K562 (cell line): ENCODE data around the gene MCFD2. TPM values are rescaled to one million over a fixed set of nuclear protein-coding genes. Genes with fewer than 3 reads are reported as not detected.

Experiments used
- ATAC-seq: fragments of 200-7000 bp; cut with Tn5 transposase; 3 replicates; pipeline ENCODE4 v1.9.1; 2020; ENCODE audit warnings: moderate library complexity
- BruUV-seq: library from RNA; stranded (reverse); fragments of 400-500 nt; replicated peaks from 2 replicates; lab custom pipeline; 2021; lab: Mats Ljungman, UMichigan
- CTCF ChIA-PET: fragments of 300-600 bp; formaldehyde crosslinking; extraction: SDS; loops from one replicate; lab custom pipeline; 2021; ENCODE audit warnings: low intra/inter-chr PET ratio; lab: Yijun Ruan, JAX
- POLR2A ChIA-PET: fragments of 300-600, 350-650 bp; sonication (Branson Sonifier 250); formaldehyde crosslinking; extraction: SDS; loops from one replicate; lab custom pipeline; 2021; ENCODE audit warnings: antibody characterized with exemption, inconsistent platforms; lab: Yijun Ruan, JAX
- DNase-seq, 4 experiments: peaks; one replicate each; pipeline versions ENCODE4 v3.0.0 to v3.0.0-alpha.2; 2011 to 2018; ENCODE audit warnings: low spot score in 3 of 4, mixed read lengths in 3 of 4; ENCODE audit errors: extremely low read depth in 1 of 4
- FAIRE-seq: peaks from 2 replicates; lab custom pipeline; 2011; peaks lifted over from hg19 to GRCh38; lab: Jason Lieb, UNC
- H2AFZ ChIP-seq: 2 replicates; pipeline ENCODE4 v1.6.0; 2011; ENCODE audit warnings: low read depth, low read length, control low read depth, inconsistent platforms
- H3K27ac ChIP-seq: fragments of 200-600 bp; 3 replicates; pipeline ENCODE4 v1.8.0; 2011; ENCODE audit warnings: low read depth, mild to moderate bottlenecking, control low read depth, inconsistent platforms, low read length, moderate library complexity, mixed read lengths; ENCODE audit errors: extremely low read depth
- H3K27me3 ChIP-seq, 2 experiments: fragments of 300-600 bp in 1 of 2; 2 replicates in 1 of 2; 3 replicates in 1 of 2; pipeline versions ENCODE4 v1.6.0 to v1.8.0; 2011; ENCODE audit warnings: inconsistent platforms in 2 of 2, low read length in 2 of 2, mild to moderate bottlenecking in 1 of 2, mixed read lengths in 1 of 2, moderate library complexity in 1 of 2; ENCODE audit not compliant: control insufficient read depth in 2 of 2, insufficient read depth in 2 of 2
- H3K36me3 ChIP-seq: fragments of 300-600 bp; 3 replicates; pipeline ENCODE4 v1.8.0; 2011; ENCODE audit warnings: mild to moderate bottlenecking, low read length, inconsistent platforms; ENCODE audit not compliant: control insufficient read depth, insufficient read depth
- H3K4me1 ChIP-seq, 2 experiments: fragments of 200-600 bp in 1 of 2; replicated peaks in 1 of 2; 2 replicates in 1 of 2; 3 replicates in 1 of 2; pipeline versions ENCODE4 v1.5.1 to v1.8.0; 2011; ENCODE audit warnings: inconsistent platforms in 2 of 2, low read length in 2 of 2, mild to moderate bottlenecking in 1 of 2, mixed read lengths in 1 of 2, moderate library complexity in 1 of 2; ENCODE audit not compliant: control insufficient read depth in 2 of 2, insufficient read depth in 2 of 2
- H3K4me2 ChIP-seq: 2 replicates; pipeline ENCODE4 v1.6.1; 2011; ENCODE audit warnings: low read length, control low read depth, inconsistent platforms, mixed read lengths; ENCODE audit not compliant: insufficient read depth
- H3K4me3 ChIP-seq: fragments of 200-600 bp; sonication (generic), shearing (Covaris generic); 2 replicates; pipeline ENCODE4 v1.5.1; 2016; ENCODE audit warnings: control low read depth, inconsistent platforms
- H3K79me2 ChIP-seq: fragments of 200-600 bp; 3 replicates; pipeline ENCODE4 v1.8.0; 2011; ENCODE audit warnings: low read length, inconsistent platforms; ENCODE audit not compliant: control insufficient read depth, insufficient read depth
- H3K9ac ChIP-seq, 2 experiments: 2 replicates each; pipeline versions ENCODE4 v1.6.0 to v1.6.1; 2011; ENCODE audit warnings: low read depth in 2 of 2, low read length in 2 of 2, control low read depth in 1 of 2, inconsistent platforms in 1 of 2, mild to moderate bottlenecking in 1 of 2, mixed read lengths in 1 of 2; ENCODE audit not compliant: insufficient read depth in 1 of 2
- H3K9me1 ChIP-seq: one replicate; pipeline ENCODE4 v1.6.0; 2011; ENCODE audit warnings: inconsistent platforms, mild to moderate bottlenecking, low read length, moderate library complexity; ENCODE audit not compliant: control insufficient read depth, insufficient read depth
- H3K9me3 ChIP-seq: replicated peaks from 2 replicates; pipeline ENCODE4 v1.5.1; 2011; ENCODE audit warnings: low read depth, low read length, inconsistent platforms; ENCODE audit not compliant: control insufficient read depth, insufficient read depth
- H4K20me1 ChIP-seq: replicated peaks from 2 replicates; pipeline ENCODE4 v1.6.1; 2011; ENCODE audit warnings: low read length, inconsistent platforms, mixed read lengths; ENCODE audit not compliant: control insufficient read depth, insufficient read depth
- ADNP ChIP-seq: fragments of 200-800 bp; sonication (Bioruptor generic); IDR thresholded peaks from 2 replicates; pipeline ENCODE4 v1.6.1; 2016; ENCODE audit warnings: missing genetic modification characterization, missing compliant biosample characterization
- DACH1 ChIP-seq: fragments of 450-650 bp; IDR thresholded peaks from 2 replicates; pipeline ENCODE4 v1.6.1; 2018; ENCODE audit not compliant: partially characterized antibody
- HNRNPL ChIP-seq: fragments of 200-400 bp; formaldehyde crosslinking; IDR thresholded peaks from 2 replicates; pipeline ENCODE4 v1.6.1; 2017; ENCODE audit warnings: low read depth, mild to moderate bottlenecking, low read length
- IRF2 ChIP-seq: sonication (generic); formaldehyde crosslinking; IDR thresholded peaks from 2 replicates; pipeline ENCODE4 v1.8.1; 2022; ENCODE audit warnings: mild to moderate bottlenecking, missing genetic modification reagents
- MYC ChIP-seq, 2 experiments: fragments of 250-450 bp in 1 of 2; sonication (Bioruptor Pico) in 1 of 2; IDR thresholded peaks; 2 replicates each; pipeline versions ENCODE4 v1.5.1 to v1.6.1; 2012 to 2021; ENCODE audit warnings: low read depth in 2 of 2, borderline replicate concordance in 1 of 2, improper control_type of control experiment in 1 of 2, low read length in 1 of 2, mild to moderate bottlenecking in 1 of 2, moderate library complexity in 1 of 2
- TAF7 ChIP-seq: fragments of 450-650 bp; IDR thresholded peaks from 2 replicates; pipeline ENCODE4 v1.6.1; 2016; ENCODE audit warnings: missing genetic modification characterization, missing compliant biosample characterization
- ZNF174 ChIP-seq: fragments of 250-450 bp; sonication (Bioruptor Pico); IDR thresholded peaks from 2 replicates; pipeline ENCODE4 v1.4.0; 2020; ENCODE audit warnings: mild to moderate bottlenecking
- ZNF384 ChIP-seq: IDR thresholded peaks from 2 replicates; pipeline ENCODE4 v1.6.1; 2012; ENCODE audit warnings: low read depth, low read length, improper control_type of control experiment
- WGBS: fragments of 100-300 bp; shearing (Covaris generic); methylation state at CpG from one replicate; pipeline ENCODE4 v1.1.6; 2016; ENCODE audit warnings: low coverage, mixed read lengths; ENCODE audit not compliant: insufficient coverage; ENCODE audit errors: missing lambda C conversion rate; 5-methylcytosine and 5-hydroxymethylcytosine counted together
- in situ Hi-C: fragments of 300-500 bp; cut with MboI; formaldehyde crosslinking; loops from 4 replicates; pipeline ENCODE4 v1.15.0; 2018; ENCODE audit warnings: inconsistent platforms, mixed read lengths
- intact Hi-C: fragments of 100-400 bp; cut with micrococcal nuclease; formaldehyde crosslinking; loops from 2 replicates; pipeline ENCODE4 v1.14.2; 2022
- polyA plus RNA-seq, 8 experiments: library from polyadenylated mRNA; depleted of rRNA in 4 of 8; stranded (reverse) in 5 of 8; unstranded in 3 of 8; fragments of >200 nt; fragmentation: Nextera tagmentation in 2 of 8; fragmentation: Illumina TruSeq in 1 of 8; extraction: Ambion mirVana in 2 of 8; extraction: Trizol in 1 of 8; gene quantifications; 2 replicates each; pipeline versions ENCODE4 v1.2.1 to v1.2.3, GENCODE V29; 2011 to 2014; ENCODE audit warnings: inconsistent platforms in 1 of 8, missing spikeins in 1 of 8
- total RNA-seq, 7 experiments: library from RNA; depleted of rRNA in 6 of 7; stranded (reverse); fragments of >200 nt in 6 of 7; fragmentation: Illumina TruSeq in 2 of 7; extraction: Trizol in 2 of 7; gene quantifications; 2 replicates each; pipeline versions ENCODE4 v1.2.1 to v1.2.3, GENCODE V29; 2011 to 2021; ENCODE audit warnings: low replicate concordance in 1 of 7
- TF ChIP-seq, protein P1 (sequence below): fragments of 200-800 bp; sonication (Bioruptor generic); IDR thresholded peaks from 2 replicates; pipeline ENCODE4 v1.6.1; 2016; ENCODE audit warnings: missing genetic modification characterization, missing compliant biosample characterization
- TF ChIP-seq, protein P2 (sequence below): fragments of 450-650 bp; IDR thresholded peaks from 2 replicates; pipeline ENCODE4 v1.6.1; 2018; ENCODE audit warnings: mild to moderate bottlenecking, low read depth; ENCODE audit not compliant: partially characterized antibody

Gene MCFD2
- total and polyA plus RNA-seq, 9 of the 15 experiments (the other 6 are each of a cell fraction or from before 2014, with no cell fraction given): 78.6 to 237 (median 123) TPM

DNA sequence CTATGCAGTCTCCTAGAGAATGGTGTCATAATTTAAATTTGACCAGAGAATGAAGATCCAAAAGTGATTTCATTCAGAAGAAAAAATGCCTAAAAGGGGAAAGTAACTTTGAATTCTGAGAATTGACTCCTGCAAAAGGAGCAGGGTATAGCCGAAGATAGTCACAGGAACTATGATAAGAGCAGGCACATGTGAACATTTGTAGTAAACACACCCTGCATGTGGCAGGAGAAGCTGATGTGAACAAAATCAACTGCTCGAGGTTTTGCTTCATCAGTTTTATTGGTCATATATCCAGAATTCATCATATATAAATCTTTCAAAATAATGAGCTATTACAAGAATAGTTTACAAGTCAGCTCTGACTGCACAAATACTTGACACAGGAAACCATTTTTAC is 14.0 kb downstream of the MCFD2 start:
- FAIRE-seq (peak; percentile 56), ATAC-seq (peak; percentile 69), DNase-seq (peak in 2 of 4 experiments; percentile 24 to 43)
- H3K4me1 ChIP-seq: peaks cover 10 to 23% of the 10 kb centered on the region in 2 experiments; a peak in 4 of 5 replicates
- H3K27me3 ChIP-seq: no peaks in the 10 kb centered on the region
- H3K79me2 ChIP-seq: no peaks in the 10 kb centered on the region
- no peaks in the 10 kb centered on the region for H3K9me3 ChIP-seq
- no peaks in the 10 kb centered on the region for H3K9me1 ChIP-seq
- in situ Hi-C loops (no loop called here), intact Hi-C loops (no loop called here)
- H2AFZ ChIP-seq: no peak overlapping the region
- H3K27ac ChIP-seq: no peak overlapping the region
- POLR2A ChIA-PET: no interaction called here
- BruUV-seq: no TSS peak
- H4K20me1 ChIP-seq: no peaks in the 10 kb centered on the region
- peaks cover 17% of the 10 kb centered on the region for H3K36me3 ChIP-seq
- WGBS: 4% methylated on average over 2 of the region's 2 CpGs
- CTCF ChIA-PET: no interaction called here
- no peak overlapping the region for H3K4me2 ChIP-seq
- H3K9ac ChIP-seq: no peak overlapping the region
- no peak overlapping the region for H3K4me3 ChIP-seq
- TF ChIP-seq TAF7 (tag) (no peak), ZNF174 (CRISPR knock-in tag) (no peak), IRF2 (CRISPR knock-in tag) (no peak), ZNF384 (no peak), DACH1 (no peak), HNRNPL (no peak), MYC (IDR thresholded peaks at IDR 0.05; ENCODE audit: low read depth, low read length) (0 out of 2 replicates have a peak, but pooled peaks have one; percentile 39), MYC (CRISPR knock-in tag; IDR thresholded peaks at IDR 0.05; ENCODE audit: borderline replicate concordance, low read depth) (no peak), ADNP (no peak)
- TF ChIP-seq, protein P1, sequence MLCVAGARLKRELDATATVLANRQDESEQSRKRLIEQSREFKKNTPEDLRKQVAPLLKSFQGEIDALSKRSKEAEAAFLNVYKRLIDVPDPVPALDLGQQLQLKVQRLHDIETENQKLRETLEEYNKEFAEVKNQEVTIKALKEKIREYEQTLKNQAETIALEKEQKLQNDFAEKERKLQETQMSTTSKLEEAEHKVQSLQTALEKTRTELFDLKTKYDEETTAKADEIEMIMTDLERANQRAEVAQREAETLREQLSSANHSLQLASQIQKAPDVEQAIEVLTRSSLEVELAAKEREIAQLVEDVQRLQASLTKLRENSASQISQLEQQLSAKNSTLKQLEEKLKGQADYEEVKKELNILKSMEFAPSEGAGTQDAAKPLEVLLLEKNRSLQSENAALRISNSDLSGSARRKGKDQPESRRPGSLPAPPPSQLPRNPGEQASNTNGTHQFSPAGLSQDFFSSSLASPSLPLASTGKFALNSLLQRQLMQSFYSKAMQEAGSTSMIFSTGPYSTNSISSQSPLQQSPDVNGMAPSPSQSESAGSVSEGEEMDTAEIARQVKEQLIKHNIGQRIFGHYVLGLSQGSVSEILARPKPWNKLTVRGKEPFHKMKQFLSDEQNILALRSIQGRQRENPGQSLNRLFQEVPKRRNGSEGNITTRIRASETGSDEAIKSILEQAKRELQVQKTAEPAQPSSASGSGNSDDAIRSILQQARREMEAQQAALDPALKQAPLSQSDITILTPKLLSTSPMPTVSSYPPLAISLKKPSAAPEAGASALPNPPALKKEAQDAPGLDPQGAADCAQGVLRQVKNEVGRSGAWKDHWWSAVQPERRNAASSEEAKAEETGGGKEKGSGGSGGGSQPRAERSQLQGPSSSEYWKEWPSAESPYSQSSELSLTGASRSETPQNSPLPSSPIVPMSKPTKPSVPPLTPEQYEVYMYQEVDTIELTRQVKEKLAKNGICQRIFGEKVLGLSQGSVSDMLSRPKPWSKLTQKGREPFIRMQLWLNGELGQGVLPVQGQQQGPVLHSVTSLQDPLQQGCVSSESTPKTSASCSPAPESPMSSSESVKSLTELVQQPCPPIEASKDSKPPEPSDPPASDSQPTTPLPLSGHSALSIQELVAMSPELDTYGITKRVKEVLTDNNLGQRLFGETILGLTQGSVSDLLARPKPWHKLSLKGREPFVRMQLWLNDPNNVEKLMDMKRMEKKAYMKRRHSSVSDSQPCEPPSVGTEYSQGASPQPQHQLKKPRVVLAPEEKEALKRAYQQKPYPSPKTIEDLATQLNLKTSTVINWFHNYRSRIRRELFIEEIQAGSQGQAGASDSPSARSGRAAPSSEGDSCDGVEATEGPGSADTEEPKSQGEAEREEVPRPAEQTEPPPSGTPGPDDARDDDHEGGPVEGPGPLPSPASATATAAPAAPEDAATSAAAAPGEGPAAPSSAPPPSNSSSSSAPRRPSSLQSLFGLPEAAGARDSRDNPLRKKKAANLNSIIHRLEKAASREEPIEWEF (CRISPR knock-in tag): no peak
- TF ChIP-seq, protein P2, sequence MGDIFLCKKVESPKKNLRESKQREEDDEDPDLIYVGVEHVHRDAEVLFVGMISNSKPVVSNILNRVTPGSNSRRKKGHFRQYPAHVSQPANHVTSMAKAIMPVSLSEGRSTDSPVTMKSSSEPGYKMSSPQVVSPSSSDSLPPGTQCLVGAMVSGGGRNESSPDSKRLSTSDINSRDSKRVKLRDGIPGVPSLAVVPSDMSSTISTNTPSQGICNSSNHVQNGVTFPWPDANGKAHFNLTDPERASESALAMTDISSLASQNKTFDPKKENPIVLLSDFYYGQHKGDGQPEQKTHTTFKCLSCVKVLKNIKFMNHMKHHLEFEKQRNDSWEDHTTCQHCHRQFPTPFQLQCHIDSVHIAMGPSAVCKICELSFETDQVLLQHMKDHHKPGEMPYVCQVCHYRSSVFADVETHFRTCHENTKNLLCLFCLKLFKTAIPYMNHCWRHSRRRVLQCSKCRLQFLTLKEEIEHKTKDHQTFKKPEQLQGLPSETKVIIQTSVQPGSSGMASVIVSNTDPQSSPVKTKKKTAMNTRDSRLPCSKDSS: no peak
